Activated gamma-delta T cell treated with Interleukin-2 at 50 U/mL for 16 hours (primary cell): ENCODE results near the gene KCNA10.

Experiments used
- DNase-seq: peaks from one replicate; pipeline ENCODE4 v3.0.0-alpha.2; 2020

The KCNA10 gene

DNA sequence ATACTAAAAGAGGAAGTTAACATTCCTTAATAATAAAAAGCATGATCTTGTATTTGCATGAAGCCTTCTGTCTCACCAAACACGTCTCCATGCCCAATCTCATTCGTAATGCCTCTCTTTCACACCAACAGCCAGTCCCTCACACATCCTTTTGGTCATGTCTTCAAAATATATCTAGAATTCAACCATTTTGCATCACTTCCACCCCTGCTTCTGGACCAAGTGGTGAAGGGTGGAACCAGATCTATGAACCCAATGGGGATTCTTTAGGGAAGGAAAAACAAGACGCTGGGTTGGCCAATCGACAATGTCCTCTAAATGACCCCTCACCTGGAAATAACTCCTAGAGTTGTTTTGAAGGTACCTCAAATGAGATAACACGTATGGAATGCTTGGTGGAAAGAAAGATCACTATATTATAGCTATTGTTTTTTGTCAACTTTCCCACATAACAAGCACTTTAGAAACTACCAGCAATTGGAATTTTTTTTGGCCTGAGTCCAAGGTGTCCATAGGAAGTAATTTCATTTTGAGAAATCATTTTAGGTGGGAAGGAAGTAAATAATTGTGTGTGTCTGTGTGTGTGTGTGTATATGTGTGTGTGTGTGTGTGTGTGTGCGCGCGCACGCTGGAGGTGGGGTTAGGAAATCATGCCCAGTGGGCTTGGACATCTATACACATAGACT is at the start of gene KCNA10:
Gene KCNA10, minus strand, starts transcription at position 51 of the 686 bp plus-strand sequence. CDS start 388 bp downstream, outside the sequence.
- DNase-seq = no peak

DNA sequence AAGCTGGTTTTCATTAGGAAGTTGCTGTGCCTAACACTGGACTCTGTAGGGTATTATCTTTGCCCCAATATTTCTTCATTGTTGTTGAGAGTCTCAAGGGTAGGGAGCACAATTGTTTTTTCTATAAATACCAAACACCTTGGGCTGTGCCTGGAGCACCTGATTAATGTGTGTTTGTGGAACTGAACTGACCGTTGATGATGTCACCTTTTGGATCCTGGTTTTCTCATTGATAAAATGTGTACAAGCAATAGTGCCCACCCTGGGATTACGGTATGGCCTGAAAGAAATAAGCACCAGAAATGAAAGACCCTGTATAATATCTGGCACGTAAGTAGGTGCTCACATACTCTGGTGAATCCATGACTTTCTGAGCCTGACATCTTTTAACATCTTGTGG is 47.9 kb upstream of the KCNA10 start:
- no peak for DNase-seq

DNA sequence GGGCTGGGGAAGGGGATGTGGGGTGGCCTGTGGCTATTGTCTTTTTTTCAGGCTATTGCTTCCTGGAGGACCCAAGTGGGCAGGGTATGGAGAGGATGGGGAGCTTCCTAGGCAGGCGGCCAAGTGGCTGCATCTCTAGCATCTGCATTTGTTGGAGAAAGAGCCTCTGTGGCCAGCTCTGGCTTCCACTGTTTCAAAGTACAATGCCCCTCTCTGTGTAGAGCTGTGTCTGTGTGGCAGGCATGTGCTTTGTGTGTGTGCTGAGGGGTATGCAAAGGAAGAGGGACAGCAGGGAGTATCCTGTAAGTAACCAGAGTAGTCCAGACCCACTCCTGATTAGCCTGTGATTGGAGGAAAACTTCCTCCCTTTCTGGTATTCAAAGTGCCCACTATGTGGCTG is 46.6 kb upstream of the KCNA10 start:
- no peak for DNase-seq

DNA sequence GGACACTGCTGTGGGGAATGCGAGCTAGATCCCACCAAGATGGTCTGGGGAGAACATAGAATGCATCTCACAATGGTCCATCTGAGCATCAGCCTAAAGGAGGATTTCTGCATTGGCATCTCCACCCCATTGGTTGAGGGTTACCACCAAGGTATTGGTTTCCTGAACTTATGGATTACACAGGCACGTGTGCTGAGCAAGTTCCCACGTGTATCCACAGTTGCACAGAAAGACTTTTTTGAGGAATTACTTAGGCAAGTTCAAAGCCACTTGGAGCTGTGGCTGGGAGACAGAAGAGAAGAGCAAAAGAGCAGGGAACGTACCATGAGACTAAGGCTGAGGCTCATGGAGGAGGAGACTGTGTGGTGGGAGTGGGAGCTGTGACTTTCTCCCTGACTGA is 44.1 kb upstream of the KCNA10 start:
- no peak for DNase-seq

DNA sequence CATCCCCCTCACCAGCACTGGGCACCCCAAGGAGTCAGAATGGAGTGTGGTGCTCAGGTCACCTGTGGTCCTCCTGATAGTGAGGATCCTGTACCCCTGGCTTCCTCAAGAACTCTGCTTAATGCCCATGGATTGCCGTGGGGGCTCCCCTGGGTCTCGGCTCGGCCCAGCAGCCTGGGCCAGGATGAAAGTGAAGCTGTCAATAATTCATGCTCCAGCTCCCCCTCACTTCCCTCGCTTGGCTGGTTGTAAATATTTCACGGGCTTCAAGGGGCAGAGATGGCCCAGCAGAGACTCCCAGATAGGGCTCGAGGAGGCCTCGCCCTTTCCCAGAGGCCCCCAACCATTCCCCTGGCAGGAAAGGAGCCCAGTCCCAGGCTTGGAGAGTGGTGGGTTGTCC is 42.6 kb upstream of the KCNA10 start:
- DNase-seq = no peak

DNA sequence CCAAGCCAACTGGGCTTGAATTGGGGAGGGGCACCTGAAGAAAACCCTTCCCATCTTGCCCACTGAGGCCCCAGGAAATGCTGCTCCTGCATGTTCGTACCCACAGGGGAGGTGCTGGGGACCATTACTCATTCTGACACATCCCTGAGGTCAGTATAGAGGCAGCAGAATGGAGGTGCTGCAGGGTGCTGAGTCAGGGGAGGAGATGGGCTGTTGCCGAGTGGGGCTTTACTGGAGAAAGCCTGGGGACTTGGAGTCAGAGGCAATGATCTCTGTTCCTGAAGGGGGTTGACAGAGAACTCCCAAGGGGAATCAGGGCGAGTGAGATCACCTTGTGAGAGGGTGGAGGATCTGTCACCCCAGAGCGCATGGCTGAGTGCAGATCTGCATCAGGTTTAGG is 40.2 kb upstream of the KCNA10 start:
- DNase-seq = no peak

DNA sequence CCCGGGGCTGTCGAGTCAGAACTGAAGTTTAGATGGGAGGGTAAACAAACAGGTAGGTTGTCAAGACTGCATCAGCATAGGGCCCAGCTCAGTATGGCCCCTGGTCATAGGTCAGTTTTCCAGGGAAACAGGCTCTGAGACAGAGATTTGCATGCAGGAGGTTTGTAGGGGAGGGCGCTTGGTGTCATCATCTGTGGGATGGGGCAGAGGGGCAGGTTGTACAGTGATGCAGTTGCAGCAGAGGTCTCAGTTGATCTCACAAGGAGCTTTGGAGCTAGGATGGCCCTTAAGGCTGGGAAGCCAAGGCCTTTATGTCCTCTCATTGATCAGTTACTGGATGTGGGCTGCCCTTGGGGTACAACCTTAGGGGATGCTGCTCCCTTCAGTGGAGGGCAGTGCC is 38.5 kb upstream of the KCNA10 start:
- no peak for DNase-seq

DNA sequence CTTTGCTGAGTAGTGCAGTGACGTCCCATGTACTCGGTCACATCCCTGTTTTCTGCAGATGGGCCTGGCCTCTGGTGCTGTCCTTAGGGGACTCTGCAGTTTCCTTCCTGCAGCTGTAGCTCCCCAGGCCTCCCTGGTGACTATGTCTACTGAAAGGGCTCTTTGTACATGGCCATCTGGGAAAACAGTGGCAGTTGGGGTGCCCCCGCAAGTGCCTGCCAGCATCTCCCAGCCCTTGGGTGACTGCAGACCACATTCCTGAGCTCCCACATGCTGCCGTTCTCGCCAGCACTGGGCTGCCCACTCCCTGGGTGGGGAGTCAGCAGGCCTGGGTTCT is 37.5 kb upstream of the KCNA10 start:
- DNase-seq = no peak

DNA sequence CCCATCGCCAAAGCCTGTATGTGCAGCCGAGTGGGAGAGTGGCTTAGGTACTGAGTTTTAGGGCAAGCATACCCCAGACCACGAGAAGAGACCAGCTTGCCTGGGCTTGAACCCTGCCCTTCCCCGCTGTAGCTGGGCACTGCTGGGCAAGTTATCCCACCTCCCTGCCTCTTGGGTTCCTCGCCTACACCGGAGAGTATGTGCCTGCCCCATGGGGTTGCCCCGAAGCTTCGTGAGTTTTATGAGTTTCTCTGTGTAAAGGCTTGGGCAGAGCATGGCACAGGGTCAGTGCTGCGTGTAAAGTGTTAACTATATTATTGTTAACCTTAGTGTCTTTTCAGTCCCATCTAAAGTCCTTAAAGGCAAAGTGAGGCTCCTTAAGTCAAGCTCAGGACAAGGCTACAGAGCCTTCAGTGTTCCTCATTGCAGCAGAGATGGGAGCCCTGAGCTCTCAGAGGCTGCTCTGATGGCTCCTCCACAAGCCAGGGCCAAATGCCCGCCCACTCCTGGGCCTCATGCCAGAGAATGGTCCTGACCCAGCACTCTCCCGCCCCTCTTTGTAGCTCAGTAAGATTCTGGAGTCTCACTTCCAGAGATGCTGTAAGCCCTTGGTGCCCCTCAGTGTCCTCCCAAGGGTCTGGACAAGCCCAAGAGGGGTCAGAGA is 37.0 kb upstream of the KCNA10 start:
- DNase-seq = no peak

DNA sequence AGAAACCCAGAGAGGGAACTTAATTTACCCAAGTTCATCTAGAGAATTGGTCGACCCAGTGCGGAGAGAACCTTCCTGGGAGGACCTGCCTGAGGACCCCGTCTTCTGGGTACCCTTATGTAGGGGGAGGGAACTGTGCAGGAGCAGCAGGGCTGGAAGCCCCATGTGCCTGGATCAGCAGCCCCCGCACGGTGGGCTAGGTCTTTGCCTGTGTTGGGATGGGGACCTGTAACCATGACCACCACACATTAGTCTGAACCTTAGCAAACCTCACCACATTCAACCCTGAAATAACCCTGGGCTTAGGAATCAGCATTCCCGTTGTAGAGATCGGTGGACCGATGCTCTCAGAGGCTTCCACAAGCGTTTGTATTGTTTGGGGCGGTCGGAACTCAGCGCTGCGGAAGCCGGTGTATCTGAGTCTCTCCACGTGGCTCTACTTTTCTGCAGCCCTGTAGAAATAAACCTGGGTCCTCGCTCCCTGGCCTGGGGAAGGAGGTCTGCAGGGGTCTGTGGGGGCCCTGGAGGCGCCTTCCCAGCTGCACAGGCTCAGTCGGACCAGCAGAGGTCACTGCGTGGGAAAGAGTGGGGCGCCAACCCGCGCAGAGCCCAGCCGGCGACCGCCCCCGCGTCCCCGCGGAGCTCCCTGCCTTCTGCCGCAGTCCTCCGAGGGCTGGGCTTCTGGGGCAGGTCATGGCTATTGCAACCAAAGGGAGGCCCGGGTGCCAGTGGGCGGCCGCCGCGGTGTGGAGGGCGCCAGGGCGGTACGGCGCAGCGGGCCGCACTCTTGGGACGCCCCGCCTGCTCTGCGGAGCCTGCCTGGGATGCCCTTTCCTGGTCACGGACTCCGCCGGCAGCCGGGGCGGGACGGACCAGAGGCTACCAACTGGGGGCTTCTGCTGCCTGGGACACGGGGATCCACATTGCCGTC is 36.2 kb upstream of the KCNA10 start:
- DNase-seq = peak; percentile 54

DNA sequence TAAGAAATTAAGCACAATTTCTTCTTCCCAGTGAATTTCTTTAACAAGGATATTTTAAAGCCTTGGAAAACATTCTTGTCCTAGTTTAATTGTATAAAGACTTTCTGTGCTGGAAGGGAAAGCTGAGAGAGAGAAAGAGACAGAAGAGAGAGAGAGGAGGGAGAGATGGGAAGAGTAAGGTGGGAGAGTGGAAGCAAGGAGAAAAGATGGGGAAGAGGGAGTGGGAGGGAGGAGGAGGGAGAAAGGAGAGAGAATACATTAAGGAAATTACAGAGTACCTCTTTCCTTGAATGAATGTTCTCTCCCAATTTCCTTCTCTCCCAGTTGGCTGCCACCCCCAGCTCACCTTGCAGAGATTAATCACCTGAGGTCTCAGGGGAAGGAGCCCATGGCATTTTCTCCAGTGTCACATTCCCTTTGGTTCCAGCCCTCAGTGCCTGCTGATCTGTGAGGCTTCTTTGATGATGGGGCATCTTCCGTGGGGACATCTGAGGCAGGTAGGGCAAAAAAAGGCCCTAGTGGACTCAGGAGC is 32.4 kb upstream of the KCNA10 start:
- DNase-seq = no peak

DNA sequence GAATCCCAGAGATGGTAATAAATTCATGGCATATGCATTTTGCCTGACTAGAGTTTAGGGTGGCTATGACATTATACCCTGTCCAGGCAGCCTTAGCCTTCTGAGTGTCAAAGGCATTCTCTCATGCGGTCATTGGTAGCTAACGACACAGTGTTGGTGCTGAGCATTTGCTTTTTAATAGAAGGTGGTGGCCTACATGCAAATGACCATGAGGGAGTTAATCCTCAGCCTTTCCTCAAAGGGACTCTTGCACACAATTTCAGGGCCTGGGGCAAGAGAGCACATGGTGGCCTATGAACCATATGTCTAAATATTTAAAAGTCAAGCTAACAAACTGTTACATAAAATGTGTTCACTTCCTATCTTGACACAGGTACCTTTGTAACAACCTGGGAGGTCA is 30.9 kb upstream of the KCNA10 start:
- DNase-seq = no peak

DNA sequence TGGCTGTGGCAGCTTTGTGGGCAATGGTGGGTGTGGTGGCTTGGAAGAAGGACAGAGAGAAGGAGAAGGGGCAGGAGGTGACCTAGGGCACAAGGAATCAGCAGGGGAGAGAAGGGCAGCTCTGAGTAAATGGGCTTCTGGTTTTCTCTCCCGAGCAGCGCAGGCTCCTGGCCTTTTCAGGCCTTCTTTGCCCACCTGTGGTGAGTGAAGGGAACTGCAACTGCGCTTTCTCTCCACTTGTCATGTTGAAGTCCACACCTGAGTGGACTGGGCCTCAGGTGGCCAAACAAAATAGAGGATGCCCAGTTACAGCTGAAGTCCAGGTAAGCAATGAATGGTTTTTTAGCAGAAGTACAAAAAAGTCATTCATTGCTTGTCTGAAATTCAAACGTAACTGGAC is 29.4 kb upstream of the KCNA10 start:
- DNase-seq = no peak

DNA sequence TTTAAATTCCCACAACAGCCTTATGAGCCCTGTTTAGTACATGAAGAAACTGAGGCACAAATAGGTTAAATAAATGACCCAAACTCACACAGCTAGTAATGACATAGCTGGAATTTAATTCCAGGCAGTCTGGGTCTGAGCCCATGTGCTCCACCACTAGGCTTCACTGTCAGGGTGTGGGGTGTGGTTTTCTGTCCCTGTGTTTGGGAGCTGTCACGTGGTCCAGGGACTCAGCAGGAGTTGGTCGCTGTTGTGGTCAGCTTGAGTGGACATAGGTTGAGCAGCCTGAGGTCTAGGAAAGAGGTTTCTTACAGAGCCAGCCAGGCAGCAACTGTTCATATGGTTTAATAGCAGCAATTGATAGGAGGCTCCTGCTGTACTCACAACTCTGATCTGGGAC is 28.0 kb upstream of the KCNA10 start:
- no peak for DNase-seq

DNA sequence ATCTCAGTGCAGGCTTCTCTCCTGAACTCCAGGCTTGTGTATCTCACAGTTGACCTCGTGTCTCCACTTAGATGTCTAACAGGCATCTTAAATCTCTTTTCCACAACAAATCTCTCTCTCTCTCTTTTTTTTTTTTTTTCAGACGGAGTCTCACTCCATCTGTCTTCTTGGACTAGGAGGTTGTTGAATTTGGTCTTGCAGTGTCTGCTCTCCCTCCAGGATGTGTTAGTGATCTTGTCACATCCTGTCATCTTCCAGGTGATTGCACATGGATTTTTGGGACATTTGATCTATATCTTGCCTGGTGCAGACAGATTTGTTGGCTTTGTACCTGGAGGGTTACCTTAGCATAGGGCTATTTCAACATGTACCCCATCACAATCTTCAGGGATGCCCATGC is 26.5 kb upstream of the KCNA10 start:
- no peak for DNase-seq

DNA sequence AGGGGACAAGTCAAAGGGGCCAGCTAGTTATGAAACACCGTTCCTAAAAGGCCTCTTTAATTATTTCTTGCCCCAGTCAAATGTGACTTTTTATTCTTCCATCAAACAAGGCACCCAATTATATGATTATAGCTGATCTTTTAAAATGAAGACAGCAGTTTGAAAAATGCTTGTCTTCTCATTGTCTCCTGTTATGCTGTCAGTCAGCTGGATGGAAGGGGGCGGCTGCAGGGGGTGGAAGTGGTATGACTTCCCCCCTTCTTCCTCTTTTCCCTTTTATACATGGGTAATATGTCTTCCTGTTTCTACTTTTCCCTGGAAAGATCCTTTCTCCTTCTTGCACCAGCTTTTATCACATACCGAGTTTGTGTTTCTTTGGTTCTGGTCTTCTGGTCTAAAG is 25.8 kb upstream of the KCNA10 start:
- DNase-seq = no peak

DNA sequence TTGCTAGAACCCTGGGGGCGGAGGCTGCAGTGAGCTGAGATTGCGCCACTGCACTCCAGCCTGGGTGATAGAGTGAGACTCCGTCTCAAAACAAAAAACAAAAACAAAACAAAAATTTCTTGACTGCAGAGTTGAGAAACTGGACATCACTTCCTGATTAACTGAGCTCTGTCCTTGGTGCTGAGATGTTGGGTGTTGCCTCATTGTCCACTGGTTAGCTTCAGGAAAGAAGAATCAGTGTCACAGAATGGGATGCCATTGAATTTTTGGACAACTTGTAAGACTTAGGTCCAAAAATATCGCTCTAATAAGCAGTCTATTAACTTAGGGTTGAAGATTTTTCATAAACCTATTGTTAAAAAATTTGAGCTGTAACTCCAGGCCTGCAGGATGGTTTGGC is 23.8 kb upstream of the KCNA10 start:
- DNase-seq = no peak

DNA sequence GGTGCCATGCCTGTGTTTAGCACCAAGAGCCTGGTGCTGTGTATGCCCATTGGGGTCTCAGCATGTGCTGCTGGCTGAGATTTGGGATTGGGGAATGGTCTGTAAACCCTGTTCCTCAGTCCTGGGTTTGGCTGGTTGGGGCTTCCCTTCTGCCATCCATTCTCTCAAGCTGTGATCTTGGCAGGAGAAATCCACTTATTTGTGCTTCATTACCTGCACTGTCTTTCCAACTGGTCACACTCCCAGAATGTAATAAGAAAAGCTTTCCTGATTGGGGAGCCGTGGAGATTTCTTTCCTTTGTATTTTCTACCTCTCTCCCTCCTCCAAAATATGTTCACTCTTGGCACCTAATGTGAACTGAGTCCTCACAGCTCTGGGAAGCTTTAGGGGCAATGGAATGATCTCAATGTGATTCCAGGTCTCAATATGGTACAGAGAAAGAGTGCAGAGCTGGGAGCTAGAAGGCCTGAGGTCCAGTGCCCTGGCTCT is 23.0 kb upstream of the KCNA10 start:
- DNase-seq = no peak

DNA sequence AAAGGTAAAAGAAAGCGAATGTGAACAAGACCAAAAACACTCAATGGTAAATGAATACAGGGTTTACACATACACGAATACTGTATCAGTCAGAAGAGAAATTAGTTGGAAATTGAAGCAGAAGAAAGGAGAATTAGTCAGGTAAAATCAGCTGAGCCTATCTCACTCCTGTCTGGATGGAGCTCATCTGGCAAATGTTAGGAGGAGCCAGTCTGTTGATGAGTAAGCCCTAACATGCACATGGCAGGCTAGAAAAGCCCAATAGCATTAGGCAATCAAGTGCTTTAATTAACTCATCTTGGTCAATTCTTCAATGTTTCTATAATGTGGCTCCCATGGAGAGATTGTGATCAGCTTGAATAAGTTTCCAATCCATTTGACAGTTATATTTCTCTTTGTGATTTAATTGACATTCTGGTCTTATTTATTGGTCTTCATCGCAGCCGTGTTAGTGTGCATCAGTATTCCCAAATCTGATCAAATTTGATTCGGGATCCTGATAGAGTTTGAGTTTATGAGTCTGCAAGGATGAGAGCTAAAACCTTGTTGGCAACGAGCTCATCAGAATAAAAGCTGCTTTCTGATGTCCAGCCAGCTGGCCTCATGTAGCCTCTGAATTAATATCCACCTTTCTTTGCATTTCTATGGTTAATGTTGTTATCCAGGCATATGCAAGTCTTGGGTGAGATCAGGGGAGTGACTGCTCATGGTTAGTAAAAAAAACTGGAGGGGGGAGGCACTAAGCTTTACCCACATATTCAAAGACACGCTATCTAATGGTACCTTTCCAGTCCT is 22.1 kb upstream of the KCNA10 start:
- DNase-seq = no peak

DNA sequence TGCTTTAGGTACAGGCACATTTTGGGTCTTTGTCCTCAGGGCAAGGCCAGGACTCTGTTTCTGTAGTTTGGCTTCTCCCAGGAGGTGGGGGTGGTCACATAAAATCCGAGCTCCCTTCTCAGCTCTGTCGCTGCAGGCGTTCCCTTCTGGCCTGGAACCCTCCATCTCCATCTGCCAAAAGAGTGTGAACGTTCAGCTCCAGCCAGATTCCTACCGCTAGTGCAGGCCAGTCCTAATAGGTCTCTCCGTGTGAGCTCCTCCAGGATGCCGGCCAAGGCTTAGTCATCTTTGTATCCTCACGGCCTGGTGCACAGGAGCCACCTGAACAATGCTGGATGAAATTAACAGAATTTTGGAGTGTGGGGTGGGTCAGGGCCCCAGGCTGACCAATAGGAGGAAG is 19.9 kb upstream of the KCNA10 start:
- no peak for DNase-seq

DNA sequence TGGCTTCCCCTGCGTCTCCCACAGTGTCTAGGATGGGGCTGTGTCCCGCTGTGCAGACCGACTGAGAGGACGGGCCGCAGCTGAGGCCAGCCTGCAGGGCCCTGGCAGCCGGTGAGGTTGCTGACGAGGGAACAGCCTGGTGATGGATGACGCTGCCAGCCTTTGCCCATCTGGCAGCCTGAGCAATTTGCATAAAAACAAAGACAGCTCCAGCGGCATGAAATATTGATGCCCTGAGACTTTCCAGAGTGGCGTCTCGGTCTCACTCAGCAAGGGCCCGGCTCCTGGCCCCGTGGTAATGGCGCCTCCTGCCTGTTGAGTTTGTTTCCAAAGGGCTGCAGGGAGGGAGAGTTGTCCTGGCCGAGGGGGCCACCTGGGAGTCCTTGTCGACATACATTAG is 19.1 kb upstream of the KCNA10 start:
- DNase-seq = no peak

DNA sequence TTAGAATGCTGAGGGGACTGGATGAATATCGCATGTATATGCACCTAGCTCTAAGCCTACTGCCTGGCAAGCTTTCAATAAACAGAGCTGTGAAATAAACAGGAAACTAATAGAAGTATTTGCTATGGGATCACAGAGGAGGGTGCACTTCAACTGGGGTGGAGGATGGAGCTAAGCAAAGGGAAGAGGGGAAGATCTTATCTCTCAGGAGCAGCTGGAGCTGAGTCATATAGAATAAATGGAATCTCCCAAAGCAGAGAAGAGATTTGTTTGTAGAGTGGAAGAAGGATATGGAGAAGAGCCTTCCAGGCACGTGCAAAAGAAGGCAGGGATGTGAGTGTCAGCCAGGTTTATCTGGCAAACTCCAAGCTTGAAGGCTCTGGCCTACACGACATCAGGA is 17.0 kb upstream of the KCNA10 start:
- DNase-seq = no peak

DNA sequence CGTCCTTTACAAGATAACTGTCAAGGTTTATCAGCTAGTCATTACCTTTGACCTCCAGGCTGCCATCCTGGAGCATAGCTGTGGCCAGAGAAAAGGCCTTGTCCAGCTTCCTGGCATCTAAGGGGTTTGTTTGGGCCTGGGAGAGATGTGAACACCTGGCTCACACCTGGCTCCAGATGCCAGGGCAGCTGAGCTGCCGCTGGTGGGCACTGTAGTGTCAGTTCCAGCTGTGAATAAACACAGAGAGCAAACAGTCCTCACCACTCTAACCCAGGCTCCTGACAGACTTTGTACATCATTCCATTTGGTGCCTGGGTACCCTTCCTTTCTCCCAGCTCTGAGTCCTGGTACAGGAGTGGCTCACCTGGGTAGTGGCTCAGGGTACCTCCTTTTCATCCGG is 14.3 kb upstream of the KCNA10 start:
- no peak for DNase-seq
